ENCODE data around the gene FAM20B.

GRCh38 chr1:179003512-179004066, 22.1 kb upstream of the FAM20B start:
- TF ChIP-seq ZNF274 (IDR thresholded peaks at IDR 0.05; ENCODE audit: low read depth, low read length): no peak
- TF ChIP-seq SUZ12 (IDR thresholded peaks at IDR 0.05; ENCODE audit: extremely low read depth, insufficient read depth, insufficient read length): no peak
- no peak for TF ChIP-seq YY1 (IDR thresholded peaks at IDR 0.05; ENCODE audit: insufficient read depth, insufficient read length)

Data from NT2/D1 (cell line).